Smooth muscle cell of the brain vasculature (primary cell): ENCODE results near the gene HSPA12B.

Source experiments
- DNase-seq: peaks from one replicate; pipeline ENCODE4 v3.0.0-alpha.2; 2012; ENCODE audit warnings: low read depth, low spot score

HSPA12B gene

DNA sequence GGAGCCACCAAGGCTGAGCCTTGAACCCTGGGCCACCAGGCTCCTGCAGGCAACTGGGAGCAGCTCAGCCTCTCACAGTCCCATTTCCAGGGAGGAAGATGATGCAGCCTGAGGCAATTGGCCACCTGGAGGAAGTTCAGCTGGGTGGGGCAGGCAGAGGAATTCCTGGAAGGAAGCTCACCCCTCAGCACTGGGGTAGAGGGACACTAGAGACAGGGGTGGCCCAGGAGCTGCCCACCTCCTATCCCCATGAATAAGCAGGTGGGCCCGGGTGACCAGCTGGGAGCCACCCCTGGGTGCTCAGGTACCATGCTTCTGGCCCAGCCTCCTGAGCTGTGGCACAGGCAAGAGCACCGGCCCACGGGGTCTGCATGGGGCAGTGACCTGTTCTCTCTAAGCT, 3.6 kb upstream of the HSPA12B start:
- DNase-seq, result no peak

DNA sequence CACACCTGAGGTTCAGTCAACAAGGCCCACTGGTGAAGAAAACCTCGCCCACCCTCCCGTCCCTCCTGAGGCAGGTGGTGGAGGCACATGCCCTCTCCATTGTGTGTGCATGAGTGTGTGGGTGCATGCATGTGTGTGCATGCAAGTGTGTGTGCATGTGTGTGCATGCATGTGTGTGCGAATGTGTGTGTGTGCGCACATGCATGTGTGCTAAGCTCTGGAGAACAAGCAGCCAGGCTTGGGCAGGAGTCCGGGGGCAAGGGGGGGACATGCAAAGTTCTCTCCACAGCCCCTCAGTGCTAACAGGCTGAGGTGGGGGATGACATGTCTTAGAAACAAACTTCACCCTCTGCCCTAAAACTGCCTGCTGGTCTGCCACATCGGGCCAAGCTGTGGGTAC, 3.1 kb upstream of the HSPA12B start:
- DNase-seq, result no peak

DNA sequence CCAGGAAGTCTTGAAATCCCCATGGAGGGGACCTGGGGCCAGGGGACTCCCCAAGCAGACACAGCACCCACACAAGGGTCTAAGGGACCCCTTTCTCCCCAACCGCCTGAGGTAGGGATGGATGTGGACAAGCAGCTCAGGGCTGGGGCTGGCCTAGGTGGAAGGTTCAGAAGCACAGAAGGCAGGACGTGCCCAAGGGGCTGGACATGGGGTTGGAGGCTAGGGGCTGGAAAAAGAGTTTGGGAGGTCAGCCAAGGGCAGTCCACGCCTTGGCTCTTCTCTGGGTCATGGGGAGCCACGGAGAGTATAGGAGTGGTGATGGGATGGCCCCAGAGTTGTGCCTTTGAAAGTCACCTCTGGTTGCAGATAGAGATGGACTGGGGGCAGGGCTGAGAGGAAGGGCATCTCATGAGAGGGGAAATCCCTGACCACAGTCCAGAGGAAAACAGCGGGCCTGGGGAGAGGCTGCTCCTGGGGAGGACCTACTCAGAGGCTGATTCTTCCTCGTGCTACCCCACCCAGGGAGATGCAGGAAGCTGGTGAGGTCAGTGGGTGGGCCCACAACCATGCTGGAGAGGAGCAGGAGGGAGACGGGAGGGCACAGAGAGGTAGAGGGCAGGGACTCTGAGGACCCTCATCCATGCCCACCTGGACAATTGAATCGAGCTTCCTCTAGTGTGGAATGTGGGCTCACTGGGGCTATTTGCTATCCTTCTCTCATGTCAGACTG, 2.5 kb upstream of the HSPA12B start:
- DNase-seq, result no peak

DNA sequence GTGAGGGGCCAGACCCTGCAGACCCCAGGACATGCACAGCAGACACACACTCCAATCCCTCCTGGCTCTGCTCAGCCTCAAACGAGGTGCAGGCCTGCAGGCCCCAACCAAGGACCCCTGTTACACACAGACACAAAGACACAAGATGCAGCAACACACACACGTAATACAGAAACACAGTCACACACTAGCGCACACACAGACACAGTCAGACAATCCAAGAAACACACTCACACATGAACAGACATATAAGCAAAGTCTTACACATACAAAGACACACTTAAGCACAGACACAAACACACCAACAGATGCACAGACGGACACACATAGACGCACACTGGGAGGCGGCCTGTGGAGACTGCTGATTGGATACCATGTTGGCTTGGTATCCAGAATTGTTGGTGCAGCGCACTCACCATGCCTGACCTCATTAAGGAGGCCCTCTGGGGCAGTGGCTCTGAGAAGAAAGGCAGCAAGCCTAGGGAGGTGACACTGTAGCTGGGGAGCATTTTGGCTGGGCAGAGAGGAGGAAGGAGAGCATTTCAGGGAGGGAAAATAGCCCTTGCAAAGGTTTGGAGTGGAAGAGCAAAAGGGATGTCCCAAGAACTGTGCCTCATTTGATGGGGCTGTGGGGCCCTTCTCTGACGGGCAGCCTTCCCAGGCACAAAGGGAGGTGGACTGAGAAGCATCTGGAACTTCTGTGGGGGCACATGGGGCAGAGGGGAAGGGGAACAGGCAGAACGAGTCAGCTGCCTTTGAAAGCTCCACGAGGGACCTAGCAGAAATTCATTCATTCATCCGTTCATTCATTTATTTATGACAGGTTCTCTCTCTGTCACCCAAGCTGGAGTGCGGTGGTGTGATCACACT, 1.4 kb upstream of the HSPA12B start:
- no peak for DNase-seq

DNA sequence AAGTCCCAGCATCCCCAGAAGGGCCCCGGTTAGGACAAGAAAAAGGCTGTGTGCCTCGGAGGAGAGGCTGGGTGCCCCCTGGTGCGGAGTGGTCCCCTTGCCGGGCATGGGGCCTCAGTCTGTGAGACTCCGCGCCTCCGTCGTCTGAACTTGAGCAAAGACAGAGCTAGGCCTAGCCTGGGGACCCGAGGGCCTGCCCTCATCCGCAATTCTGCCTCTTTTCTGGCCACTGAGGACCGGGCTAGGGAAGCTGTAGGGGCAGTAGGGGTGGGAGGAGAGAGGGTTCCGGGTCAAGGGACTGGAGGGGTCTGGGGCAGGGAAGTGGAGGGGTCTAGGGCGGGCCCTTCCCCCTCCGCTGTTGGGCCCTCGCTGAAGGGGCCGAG, 550 bp upstream of the HSPA12B start:
- no peak for DNase-seq

DNA sequence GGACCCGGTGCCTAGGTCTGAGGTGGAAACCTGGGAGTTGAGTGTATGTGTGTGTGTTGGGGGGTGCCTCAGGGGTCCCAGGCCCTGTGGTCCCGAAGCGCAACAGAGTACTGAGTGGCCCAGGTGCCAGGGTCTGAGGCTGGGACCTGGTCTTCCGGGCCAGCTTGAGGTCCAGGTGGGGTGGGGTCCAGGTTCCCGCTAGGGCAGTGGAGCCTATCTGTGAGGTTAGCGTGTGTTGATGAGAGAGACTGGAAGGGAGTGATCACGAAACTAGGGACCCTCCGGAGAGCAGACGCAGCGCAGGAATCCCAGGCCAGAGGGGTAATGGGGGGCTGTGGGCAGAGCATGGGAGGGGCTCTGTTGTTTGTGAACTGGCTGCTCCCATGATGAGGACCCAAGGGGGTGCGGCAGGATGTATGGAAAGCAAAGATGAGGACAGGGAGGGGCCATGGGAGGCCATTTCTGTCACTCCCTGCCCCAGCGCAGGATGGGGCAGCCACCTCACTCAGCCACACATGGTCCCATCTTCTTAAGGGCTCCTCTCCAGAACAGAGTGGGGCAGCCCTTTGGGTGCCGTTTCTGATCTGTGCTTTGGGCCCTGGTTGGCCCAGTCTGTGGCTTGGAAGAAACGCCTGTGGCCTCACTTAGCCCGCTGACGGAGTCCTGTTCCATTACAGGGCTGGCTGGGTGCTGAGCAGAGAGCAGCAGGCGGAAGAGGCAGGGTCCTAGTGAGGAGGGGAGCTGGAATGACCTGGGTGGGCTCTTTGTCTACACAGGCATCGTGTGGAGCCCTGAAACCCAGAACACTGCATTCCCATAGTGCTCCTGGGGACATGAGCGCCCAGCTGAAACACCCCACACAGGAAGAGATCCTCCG, 872 bp downstream of the HSPA12B start:
- no peak for DNase-seq

DNA sequence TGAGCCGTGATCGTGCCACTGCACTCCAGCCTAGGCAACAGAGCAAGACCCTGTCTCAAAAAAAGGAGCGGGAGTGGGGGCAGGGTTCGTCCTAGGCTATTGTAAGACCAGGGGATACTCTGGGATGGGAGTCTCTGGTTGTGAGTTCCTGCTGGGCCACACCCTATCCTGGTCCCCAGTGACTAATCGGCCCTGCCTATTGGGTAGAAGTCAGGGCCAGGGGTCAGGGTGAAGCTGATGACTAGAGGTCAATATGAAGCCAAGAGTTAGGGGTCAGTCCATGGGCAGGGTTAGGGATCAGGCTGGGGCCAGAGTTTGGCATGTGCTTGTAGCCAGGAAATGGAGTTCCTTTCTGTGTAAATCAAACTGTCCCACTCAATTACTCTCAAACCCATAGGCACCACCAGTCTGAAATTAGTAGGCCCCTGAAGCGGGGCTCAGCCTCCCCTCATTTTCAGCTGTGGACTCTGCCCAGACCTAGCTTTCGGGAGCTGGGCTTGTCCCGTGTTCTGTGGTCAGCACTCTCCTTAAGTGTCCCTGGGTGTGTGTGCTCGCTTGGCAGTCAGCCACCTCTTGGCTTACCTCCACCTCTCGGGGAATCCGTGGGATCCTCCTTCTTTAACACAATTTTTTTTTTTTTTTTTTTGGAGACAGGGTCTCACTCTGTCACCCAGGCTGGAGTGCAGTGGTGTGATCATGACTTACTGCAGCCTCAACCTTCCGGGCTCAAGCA, 1.8 kb downstream of the HSPA12B start:
- no peak for DNase-seq

DNA sequence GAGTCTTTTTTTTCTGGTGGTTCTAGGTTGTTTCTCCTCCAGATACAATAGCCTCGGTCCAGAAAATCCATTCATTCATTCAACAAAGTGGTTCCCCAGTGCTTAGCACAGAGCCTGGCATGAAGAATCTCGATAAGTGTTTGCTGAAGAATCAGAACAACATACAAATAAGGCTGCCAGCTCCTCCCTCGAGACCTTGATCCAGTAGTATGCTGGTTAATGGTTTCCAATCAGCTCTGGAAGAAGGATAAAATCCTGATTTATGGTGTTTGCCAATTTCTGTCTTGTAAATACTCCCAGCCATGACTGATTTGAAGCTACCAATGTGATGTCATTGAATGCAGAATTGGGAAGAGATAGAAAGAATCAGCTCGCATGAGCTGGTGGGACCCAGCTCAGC, 3.3 kb downstream of the HSPA12B start:
- DNase-seq, result no peak

DNA sequence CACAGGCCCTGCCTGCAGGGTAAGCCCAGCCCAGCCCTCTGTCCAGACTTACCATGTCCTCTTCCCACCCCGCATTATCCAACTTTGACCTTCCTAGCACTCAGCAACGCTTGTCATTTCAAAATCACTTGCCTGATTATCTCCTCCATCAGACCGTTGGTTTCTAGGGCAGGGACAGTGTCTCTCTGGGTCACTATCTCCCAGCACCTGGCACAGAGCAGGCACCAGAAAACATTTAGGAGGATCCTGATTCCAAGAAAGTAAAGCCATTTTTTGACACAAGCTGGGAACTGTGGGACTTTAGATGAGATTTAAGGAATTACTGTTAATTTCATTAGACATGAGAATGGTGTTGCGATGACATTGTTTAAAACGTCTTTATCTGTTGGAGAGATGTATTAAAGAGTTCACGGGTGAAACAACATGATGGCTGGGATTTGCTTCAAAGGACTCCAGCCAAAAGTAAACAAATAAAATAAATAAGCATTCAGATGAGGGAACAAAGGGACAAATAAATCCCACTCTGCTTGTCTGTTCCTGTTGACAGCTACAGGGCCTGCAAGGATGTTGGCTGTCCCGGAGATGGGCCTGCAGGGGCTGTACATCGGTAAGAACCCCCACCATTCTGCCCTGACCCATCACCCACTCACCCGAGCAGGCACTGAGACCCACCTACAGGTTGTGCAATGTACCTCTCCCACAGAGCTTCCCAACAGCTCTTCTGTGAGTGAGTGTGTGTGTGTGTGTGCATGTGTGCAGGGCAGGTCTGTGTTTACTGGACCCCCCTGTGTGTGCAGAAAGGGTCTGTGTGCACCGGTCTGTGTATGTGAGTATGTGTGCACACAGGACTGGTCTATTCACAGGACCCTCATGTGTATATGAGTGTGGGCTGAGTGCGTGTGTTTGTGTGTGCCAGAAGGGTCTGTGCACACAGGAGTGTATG, 5.9 kb downstream of the HSPA12B start:
- no peak for DNase-seq

DNA sequence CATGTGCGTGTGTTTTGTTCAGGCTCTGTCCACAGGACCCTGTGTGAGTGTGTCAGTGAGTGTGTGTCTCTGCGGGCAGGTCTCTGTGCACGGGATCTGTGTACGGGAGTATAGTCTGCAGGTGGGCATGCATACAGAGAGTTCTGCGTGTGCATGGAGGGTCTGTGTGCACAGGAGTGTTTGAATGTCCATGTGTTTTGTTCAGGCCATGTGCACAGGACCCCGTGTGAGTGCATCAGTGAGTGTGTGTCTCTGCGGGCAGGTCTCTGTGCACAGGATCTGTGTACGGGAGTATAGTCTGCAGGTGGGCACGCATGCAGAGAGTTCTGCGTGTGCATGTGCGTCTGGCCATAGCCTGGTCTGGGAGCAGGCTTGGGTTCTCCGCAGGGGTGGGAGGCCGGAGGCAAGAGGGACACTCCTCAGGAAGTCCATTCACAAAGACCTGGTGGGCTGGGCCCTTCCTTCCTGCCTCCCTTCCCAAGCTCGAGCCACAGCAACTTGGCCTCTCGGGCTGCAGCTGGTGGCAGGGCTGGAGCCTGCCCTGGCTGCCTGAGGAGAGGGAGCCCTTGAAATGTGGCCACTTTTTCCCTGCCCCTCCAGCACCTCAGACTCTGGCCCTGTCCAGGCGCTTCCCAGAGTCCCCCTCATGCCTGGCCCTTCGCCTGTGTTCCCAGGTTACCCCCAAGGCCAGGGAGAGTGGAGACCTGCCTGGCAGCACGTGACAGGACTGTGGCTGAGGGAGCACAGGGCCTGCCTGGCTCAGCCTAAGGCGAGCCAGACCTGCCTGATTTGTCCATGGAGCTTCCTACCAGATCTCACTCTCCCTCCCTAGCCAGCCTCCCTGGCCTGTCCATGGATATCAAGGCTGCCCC, 6.8 kb downstream of the HSPA12B start:
- DNase-seq, result no peak

DNA sequence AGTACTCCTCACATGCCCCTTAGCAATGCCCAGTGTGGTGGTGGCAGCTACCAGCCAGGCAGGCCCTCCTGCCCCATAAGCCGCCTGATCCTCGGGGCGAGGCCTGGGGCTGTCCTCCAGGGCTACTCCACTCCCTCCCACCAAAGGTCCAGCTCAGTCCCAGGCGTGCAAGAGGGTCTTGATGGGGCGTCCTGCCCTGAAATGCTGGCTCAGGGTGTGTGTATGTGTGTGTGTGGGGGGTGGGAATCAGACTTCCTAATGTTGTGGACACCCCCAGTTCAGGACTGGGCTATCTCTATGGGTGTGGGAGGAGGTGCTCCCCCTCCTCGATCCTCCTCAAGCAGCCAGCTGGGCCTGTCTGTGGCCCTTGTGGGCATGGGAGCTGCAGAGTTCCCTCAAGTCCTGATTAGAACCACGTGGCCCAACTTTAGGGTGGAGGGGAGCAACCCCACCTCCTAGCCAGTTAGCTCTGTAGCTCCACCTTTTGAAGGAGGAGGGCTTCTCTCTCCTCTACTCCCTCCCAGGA, 7.5 kb downstream of the HSPA12B start:
- DNase-seq, result no peak

DNA sequence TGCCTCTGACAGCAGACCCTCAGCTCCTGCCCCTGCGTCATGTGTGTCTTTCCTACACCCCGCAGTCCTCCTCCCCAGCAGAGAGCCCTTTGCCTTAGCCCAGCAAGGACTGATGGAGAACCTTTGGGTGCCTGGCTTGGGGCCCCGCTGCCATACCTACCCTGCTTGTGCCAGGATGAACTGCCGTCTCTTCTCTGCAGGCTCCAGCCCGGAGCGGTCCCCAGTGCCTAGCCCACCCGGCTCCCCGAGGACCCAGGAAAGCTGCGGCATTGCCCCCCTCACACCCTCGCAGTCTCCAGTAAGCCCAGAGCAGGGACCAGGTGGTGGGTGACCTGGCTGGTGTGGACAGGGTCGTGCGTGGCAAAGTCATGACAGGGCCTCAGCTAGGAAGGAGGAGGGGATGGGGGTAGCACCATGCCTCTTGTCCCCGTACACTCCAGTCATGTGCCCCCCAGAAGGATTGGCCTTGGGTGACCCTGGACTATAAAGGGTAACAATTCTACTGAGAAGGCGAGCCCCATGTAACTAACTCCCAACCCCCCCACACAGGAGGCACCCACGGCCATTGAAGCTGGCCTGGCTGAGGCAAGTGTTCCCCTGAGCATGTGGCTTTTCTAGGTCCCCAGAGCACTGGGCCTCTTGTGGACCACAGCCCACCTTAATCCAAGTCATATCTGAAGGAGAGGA, 8.3 kb downstream of the HSPA12B start:
- DNase-seq, result no peak

DNA sequence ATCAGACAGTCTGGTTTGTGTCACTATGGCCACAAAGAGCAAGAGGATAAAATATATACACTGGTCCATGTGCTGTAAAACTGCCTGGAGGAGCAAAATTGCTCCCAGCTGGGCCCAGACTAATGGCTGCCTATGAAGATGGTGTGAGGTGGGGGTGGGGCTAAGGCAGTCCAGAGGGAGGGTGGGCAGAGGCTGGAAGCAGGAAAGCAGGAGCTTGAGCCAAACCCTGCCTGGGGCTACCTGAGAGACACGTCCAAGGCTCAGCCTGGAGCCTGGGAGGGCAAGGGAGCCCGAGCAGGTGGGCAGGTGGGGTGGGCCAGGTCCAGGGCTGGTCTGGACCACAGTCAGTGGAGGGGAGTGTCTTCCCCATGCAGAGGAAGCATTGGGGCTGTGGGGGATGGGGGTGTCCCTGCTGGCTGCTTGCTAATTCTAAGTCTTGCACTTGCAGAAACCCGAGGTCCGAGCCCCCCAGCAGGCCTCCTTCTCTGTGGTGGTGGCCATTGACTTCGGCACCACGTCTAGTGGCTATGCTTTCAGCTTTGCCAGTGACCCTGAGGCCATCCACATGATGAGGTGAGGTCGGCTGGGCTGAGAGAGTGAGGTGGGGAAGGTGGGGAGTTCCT, 9.5 kb downstream of the HSPA12B start:
- no peak for DNase-seq

DNA sequence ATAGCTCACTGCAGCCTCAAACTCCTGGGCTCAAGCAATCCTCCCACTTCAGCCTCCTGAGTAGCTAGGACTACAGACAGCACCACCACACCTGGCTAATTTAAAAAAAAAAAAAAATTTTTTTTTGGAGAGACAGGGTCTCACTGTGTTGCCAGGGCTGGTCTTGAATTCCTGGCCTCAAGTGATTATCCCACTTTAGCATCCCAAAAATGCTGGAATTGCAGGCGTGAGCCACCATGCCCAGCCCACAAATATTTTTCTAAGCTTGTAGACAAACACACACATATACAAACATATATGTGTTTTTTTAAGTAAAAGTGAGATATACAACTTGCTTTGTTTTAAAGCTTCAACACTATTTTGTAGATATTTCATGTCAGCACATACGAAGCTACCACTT, 10.8 kb downstream of the HSPA12B start:
- no peak for DNase-seq

DNA sequence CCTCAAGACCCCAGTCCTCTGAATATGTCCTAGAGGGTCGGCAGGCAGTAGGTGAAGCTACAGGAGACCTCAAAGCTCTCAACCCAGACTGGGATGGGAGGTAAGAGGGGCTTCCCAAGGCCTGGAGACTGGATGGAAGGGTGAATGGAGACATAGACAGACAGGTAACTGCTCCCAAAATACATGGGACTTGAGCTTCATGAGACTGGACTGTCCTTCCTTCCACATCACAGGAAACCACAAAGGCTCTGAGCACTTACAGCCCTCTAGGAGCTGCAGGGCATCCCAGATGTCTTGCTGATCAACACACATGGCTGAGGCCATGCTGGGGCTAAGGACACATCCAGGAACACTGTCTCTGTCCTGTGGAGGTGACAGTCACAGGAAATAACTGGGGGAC, 11.6 kb downstream of the HSPA12B start:
- no peak for DNase-seq

DNA sequence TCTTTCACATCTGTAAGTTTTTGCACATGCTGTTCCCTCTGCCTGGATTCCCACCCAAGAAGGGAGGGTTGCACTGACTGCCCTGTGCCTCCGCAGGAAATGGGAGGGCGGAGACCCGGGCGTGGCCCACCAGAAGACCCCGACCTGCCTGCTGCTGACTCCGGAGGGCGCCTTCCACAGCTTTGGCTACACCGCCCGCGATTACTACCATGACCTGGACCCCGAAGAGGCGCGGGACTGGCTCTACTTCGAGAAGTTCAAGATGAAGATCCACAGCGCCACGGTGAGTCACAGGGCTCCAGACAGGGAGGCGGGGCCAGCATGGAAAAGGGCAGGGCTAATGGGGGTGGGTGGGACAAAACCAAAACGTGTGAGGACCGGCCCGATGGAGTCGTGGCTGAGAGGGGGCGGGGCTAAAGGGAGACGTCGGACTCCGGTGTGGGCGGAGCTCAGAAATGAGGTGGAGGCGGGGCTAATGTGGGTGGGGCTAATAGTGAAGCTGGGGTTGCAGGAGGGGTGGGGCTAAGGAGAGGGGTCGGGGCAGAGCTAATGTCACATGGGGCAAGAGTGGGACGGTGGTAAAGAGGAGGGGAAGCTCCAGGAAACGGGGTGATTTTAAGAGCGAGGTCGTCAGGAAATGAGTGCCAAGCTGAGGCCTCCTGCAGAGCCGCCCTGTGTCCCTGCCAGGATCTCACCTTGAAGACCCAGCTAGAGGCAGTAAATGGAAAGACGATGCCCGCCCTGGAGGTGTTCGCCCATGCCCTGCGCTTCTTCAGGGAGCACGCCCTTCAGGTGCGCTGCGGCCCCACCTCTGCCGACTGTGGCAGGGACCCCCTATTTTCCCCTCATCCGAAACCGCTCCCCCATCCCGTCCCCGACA, 12.6 kb downstream of the HSPA12B start:
- no peak for DNase-seq

DNA sequence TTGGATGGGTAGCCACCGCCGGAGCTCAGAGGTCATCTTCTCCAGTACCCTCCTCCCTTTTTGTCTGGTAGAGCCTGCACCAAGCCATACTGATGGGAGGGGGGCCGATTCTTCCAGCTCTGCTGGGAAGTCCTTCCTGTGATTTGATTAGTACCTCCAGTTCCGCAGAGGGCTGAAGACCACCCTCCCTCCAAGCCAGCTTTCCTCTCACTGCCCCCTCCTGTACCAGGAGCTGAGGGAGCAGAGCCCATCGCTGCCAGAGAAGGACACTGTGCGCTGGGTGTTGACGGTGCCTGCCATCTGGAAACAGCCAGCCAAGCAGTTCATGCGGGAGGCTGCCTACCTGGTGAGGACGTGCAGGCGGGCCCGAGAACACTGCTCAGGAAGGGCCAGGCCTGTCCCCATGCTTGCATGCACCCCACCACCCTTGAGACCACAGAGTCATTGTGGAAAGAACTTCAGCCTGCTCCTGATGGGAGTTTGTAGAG, 13.2 kb downstream of the HSPA12B start:
- DNase-seq, result no peak
